Gastroesophageal sphincter (tissue), 3 donors: ENCODE measurements around the gene PGK2.

Experiments used
- EP300 ChIP-seq: sonication (generic); formaldehyde crosslinking; IDR thresholded peaks from one replicate; pipeline ENCODE4 v1.6.1; 2017; ENCODE audit warnings: antibody characterized with exemption, mild to moderate bottlenecking
- POLR2A ChIP-seq, 2 donors: fragments of 450-650 bp; IDR thresholded peaks; one replicate each; pipeline ENCODE4 v1.6.1; 2017; ENCODE audit warnings: antibody characterized with exemption in 2 of 2, mild to moderate bottlenecking in 2 of 2, moderate library complexity in 1 of 2
- TF ChIP-seq, protein P1 (sequence below), 4 experiments: fragments of 200-600 bp in 2 of 4; fragments of 450-650 bp in 2 of 4; sonication (generic) in 1 of 4; IDR thresholded peaks; one replicate each; pipeline ENCODE4 v1.5.1; 2017 to 2019; ENCODE audit warnings: antibody characterized with exemption in 4 of 4, mild to moderate bottlenecking in 2 of 4, moderate library complexity in 2 of 4

DNA sequence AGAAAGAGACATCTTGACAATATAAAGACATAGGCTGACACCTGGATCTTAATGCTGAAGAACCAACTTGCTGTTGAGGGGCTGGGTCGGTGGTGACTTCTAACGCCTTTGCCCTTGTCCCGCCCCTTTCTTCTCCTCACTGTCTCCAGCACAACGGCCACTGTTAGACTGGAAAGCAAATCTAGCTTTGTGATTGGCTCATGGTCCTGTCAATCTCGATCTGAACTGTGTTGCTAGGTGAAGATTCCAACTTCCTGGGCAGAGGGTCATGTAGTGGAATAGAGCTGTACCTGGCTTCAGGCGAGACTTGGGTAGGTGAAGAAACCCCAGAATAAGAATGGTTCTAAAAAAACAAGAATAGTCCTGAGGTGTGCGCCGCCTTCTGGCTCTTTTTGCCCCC lies at the start of gene PGK2:
- TF ChIP-seq, protein P1, sequence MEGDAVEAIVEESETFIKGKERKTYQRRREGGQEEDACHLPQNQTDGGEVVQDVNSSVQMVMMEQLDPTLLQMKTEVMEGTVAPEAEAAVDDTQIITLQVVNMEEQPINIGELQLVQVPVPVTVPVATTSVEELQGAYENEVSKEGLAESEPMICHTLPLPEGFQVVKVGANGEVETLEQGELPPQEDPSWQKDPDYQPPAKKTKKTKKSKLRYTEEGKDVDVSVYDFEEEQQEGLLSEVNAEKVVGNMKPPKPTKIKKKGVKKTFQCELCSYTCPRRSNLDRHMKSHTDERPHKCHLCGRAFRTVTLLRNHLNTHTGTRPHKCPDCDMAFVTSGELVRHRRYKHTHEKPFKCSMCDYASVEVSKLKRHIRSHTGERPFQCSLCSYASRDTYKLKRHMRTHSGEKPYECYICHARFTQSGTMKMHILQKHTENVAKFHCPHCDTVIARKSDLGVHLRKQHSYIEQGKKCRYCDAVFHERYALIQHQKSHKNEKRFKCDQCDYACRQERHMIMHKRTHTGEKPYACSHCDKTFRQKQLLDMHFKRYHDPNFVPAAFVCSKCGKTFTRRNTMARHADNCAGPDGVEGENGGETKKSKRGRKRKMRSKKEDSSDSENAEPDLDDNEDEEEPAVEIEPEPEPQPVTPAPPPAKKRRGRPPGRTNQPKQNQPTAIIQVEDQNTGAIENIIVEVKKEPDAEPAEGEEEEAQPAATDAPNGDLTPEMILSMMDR (IDR thresholded peaks at IDR 0.05): no peak
- TF ChIP-seq POLR2A (IDR thresholded peaks at IDR 0.05): no peak
- no peak for TF ChIP-seq EP300
